BE2C (cell line): Measurements from ENCODE around the gene RTN4.
A peak's percentile ranks its signal among the peaks of the same experiment; 100 is the strongest.
"Not testable (repeated sequence)": the region's sequence is repeated elsewhere in the genome, so short reads cannot be mapped to it uniquely, and the experiment has no call there.

Experiments used
- DNase-seq: peaks from one replicate; pipeline ENCODE4 v3.0.0-alpha.2; 2020
- H3K27me3 ChIP-seq: fragments of 250-450 bp; sonication (Bioruptor Pico); 2 replicates; pipeline ENCODE4 v1.5.1; 2020; ENCODE audit warnings: mild to moderate bottlenecking
- H3K36me3 ChIP-seq: fragments of 250-450 bp; sonication (Bioruptor Pico); 2 replicates; pipeline ENCODE4 v1.5.1; 2020; ENCODE audit warnings: mild to moderate bottlenecking
- H3K4me1 ChIP-seq: fragments of 250-450 bp; sonication (Bioruptor Pico); 2 replicates; pipeline ENCODE4 v1.5.1; 2020
- H3K4me3 ChIP-seq: 2 replicates; pipeline ENCODE4 v1.5.1; 2011; ENCODE audit warnings: low read depth, low read length
- H3K9me3 ChIP-seq: fragments of 250-450 bp; sonication (Bioruptor Pico); 2 replicates; pipeline ENCODE4 v1.5.1; 2020
- TF ChIP-seq, protein P1 (sequence below): IDR thresholded peaks from 2 replicates; pipeline ENCODE4 v1.5.1; 2012; ENCODE audit warnings: mild to moderate bottlenecking, low read depth, low read length

RTN4 gene

DNA sequence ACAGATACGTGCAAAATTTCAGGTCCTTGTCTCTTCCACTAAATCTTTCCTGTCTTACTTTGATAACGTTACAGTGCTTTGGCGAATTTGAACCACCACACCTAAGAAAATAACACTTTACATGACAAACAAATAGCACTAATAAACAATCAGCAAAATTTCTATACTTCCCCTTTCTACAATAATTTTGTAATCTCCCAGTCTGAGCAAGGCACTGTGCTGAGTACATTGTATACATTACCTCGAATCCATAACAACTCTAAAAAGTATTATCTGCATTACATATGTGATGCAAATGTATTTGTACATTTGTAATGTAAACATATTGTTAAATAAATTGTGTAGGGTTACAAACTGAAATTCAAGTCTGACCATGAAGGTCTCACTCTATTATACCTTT lies 49.9 kb downstream of the RTN4 start:
- H3K4me3 ChIP-seq, result no peak overlapping the region
- TF ChIP-seq, protein P1, sequence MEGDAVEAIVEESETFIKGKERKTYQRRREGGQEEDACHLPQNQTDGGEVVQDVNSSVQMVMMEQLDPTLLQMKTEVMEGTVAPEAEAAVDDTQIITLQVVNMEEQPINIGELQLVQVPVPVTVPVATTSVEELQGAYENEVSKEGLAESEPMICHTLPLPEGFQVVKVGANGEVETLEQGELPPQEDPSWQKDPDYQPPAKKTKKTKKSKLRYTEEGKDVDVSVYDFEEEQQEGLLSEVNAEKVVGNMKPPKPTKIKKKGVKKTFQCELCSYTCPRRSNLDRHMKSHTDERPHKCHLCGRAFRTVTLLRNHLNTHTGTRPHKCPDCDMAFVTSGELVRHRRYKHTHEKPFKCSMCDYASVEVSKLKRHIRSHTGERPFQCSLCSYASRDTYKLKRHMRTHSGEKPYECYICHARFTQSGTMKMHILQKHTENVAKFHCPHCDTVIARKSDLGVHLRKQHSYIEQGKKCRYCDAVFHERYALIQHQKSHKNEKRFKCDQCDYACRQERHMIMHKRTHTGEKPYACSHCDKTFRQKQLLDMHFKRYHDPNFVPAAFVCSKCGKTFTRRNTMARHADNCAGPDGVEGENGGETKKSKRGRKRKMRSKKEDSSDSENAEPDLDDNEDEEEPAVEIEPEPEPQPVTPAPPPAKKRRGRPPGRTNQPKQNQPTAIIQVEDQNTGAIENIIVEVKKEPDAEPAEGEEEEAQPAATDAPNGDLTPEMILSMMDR, result no peak
- H3K36me3 ChIP-seq, result no peaks in the 10 kb centered on the region
- H3K4me1 ChIP-seq, result peaks cover 7% of the 10 kb centered on the region
- H3K27me3 ChIP-seq, result no peaks in the 10 kb centered on the region
- DNase-seq, result no peak
- no peaks in the 10 kb centered on the region for H3K9me3 ChIP-seq

DNA sequence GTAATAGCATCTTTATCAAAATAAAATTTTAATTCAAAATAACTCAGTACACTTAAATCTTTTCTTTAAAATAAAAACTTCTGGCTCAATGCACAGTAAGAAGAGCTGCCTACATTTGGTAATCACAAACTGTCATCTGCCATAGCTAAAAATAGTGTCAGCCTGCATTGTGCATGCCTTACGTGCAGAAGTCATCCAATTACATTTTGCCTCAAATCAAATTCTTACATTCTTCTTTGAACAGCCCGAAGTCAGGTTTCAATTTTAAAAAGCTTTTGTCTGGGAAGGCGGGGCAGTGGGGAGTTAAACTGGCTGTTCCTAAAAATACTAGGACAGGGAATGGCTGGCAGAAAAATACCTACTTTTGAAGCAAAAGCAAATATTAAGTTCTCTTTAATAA lies 51.1 kb downstream of the RTN4 start:
- H3K4me1 ChIP-seq, result peaks cover 7% of the 10 kb centered on the region
- H3K4me3 ChIP-seq, result peak overlapping the region; percentile 21; the same call in 1 of the 2 replicates
- H3K27me3 ChIP-seq, result no peaks in the 10 kb centered on the region
- TF ChIP-seq, protein P1, result no peak
- H3K9me3 ChIP-seq, result no peaks in the 10 kb centered on the region
- no peak for DNase-seq
- H3K36me3 ChIP-seq, result no peaks in the 10 kb centered on the region

DNA sequence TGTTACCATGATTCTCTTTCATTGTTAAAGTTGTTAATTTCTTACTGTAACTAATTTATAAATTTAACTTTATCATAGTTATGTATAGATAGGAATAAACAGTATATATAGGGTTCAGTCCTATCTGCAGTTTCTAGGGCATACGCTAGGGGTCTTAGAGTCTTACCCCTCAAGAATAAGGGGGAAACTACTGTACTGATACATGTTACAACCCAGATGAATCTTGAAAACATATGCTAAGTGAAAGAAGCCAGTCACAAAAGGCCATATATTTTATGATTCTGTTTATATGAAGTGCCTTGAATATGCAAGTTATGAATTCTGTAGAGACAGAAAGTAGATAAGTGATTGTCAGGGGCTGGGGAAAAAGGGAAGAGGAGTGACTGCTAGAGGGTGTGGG lies 52.4 kb downstream of the RTN4 start:
- H3K9me3 ChIP-seq, result no peaks in the 10 kb centered on the region
- DNase-seq, result no peak
- H3K4me3 ChIP-seq, result no peak overlapping the region
- peaks cover 7% of the 10 kb centered on the region for H3K4me1 ChIP-seq
- H3K27me3 ChIP-seq, result no peaks in the 10 kb centered on the region
- H3K36me3 ChIP-seq, result no peaks in the 10 kb centered on the region
- TF ChIP-seq, protein P1, result no peak

DNA sequence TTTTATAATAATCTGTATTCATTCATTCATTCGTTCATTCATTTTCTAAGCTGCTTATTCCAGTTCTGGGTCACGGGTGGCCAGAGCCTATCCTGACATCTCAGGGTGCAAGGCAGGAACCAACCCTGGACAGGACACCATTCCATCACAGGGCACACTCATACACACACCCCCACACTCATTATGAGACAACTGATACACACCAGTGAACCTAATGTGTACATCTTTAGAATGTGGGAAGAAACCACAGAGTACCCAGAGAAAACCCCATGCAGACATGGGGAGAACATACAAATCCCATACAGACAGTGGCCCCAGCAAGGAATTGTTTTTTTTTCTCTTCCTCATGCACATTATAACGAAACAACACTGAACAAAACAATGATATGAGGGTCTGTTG lies 54.7 kb downstream of the RTN4 start:
- peaks cover 6% of the 10 kb centered on the region for H3K4me1 ChIP-seq
- TF ChIP-seq, protein P1, result no peak
- no peaks in the 10 kb centered on the region for H3K27me3 ChIP-seq
- H3K9me3 ChIP-seq, result no peaks in the 10 kb centered on the region
- H3K36me3 ChIP-seq, result no peaks in the 10 kb centered on the region
- no peak for DNase-seq
- H3K4me3 ChIP-seq, result no peak overlapping the region

DNA sequence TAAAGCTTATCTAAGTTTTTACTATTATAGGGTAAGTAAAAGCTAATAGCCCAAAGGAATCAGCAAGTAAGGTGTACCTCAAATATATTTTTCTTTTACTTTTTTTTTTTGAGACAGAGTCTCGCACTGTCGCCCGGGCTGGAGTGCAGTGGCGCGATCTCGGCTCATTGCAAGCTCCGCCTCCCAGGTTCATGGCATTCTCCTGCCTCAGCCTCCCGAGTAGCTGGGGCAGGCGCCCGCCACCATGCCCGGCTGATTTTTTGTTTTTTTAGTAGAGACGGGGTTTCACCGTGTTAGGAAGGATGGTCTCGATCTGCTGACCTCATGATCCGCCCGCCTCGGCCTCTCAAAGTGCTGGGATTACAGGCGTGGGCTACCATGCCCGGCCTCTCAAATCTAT lies 59.6 kb downstream of the RTN4 start:
- not testable (repeated sequence) for H3K4me1 ChIP-seq, DNase-seq, H3K27me3 ChIP-seq, H3K9me3 ChIP-seq, H3K4me3 ChIP-seq, H3K36me3 ChIP-seq

DNA sequence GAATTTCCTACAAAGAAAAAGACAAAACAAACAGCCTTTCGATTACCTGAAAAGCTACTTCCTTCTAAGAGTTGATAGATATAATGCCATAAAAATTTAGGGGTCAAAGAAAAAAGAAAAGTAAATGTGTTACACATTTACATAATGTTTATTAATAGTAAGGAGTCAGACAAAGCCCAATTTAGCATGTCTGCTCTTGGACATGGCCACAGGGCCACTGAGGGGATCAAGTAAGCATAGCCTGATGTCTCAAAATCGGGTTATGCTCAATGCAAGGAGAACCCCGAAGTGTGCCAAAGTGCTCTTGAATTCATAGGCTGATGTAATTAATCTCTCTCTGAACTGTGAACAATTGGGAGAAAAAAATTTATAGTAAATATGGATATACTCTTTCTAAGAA lies 61.6 kb downstream of the RTN4 start:
- peaks cover 4% of the 10 kb centered on the region for H3K36me3 ChIP-seq
- H3K27me3 ChIP-seq, result no peaks in the 10 kb centered on the region
- no peaks in the 10 kb centered on the region for H3K9me3 ChIP-seq
- no peak for DNase-seq
- TF ChIP-seq, protein P1, result no peak
- H3K4me3 ChIP-seq, result no peak overlapping the region
- peaks cover 3% of the 10 kb centered on the region for H3K4me1 ChIP-seq

DNA sequence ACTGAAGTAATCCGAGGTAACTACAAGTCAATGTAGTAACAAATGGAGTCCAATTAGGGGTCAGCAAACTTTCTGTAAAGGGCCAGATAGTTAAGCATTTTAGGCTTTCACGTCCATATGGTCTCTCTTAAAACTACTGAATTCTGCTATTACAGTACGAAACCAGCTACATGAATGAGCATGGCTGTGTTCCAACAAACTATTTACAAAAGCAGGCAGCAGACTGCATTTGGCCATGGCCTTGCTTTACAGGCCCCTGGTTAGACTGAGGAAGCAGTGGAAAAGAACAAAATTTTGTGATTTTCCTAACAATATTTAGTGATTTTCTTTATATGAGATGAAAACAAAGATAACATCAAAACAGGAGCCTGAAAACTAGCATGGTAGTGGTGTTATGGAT lies 64.0 kb downstream of the RTN4 start:
- Histone ChIP-seq H3K9me3 (no peaks in the 10 kb centered on the region), H3K4me1 (peaks cover 3% of the 10 kb centered on the region), H3K36me3 (peaks cover 9% of the 10 kb centered on the region), H3K27me3 (no peaks in the 10 kb centered on the region), H3K4me3 (no peak overlapping the region)
- TF ChIP-seq, protein P1, result no peak
- no peak for DNase-seq
